Activated CD8-positive, alpha-beta memory T cell treated with anti-CD3 and anti-CD28 coated beads, Interleukin-2, amount 50 U/mL, for 48 hours (primary cell): ENCODE results near the gene TMCO4.
"Not testable (repeated sequence)": the region's sequence is repeated elsewhere in the genome, so short reads cannot be mapped to it uniquely, and the experiment has no call there.

Experiments used
- DNase-seq: peaks from one replicate; pipeline ENCODE4 v3.0.0-alpha.2; 2020

Gene TMCO4

GRCh38 chr1:19651141-19651737 lies 148.5 kb downstream of the TMCO4 start:
- peak; percentile 66 for DNase-seq

GRCh38 chr1:19650416-19651140 lies 149.1 kb downstream of the TMCO4 start:
- no peak for DNase-seq

GRCh38 chr1:19648689-19649088 lies 151.0 kb downstream of the TMCO4 start:
- DNase-seq: peak; percentile 52

- no peak for DNase-seq
These were observed 151.5 kb downstream of the TMCO4 start for GRCh38 chr1:19648239-19648638.

GRCh38 chr1:19647643-19648042 lies 152.1 kb downstream of the TMCO4 start:
- DNase-seq: no peak

GRCh38 chr1:19646377-19647319 lies 153.1 kb downstream of the TMCO4 start:
- DNase-seq: peak; percentile 57

GRCh38 chr1:19645411-19646251 lies 154.1 kb downstream of the TMCO4 start:
- DNase-seq: no peak

- peak; percentile 81 for DNase-seq
These were observed 154.9 kb downstream of the TMCO4 start for GRCh38 chr1:19644681-19645410.

GRCh38 chr1:19644395-19644680 lies 155.4 kb downstream of the TMCO4 start:
- DNase-seq: no peak

- peak; percentile 85 for DNase-seq
These were observed 155.9 kb downstream of the TMCO4 start, which contains the start of gene NBL1 for GRCh38 chr1:19643602-19644394. TSS of gene NBL1 (plus strand) at chr1:19644311. CDS start at chr1:19655031, 10,720 bp downstream.

GRCh38 chr1:19643121-19643520 lies 156.6 kb downstream of the TMCO4 start:
- DNase-seq: peak; percentile 52

- no peak for DNase-seq
These were observed 159.1 kb downstream of the TMCO4 start for GRCh38 chr1:19640363-19641316.

GRCh38 chr1:19639999-19640362 lies 159.7 kb downstream of the TMCO4 start:
- no peak for DNase-seq

GRCh38 chr1:19639228-19639627 lies 160.5 kb downstream of the TMCO4 start:
- not testable (repeated sequence) for DNase-seq

- no peak for DNase-seq
These were observed 162.1 kb downstream of the TMCO4 start for GRCh38 chr1:19637606-19638005.

GRCh38 chr1:19636749-19637148 lies 163.0 kb downstream of the TMCO4 start:
- DNase-seq: not testable (repeated sequence)

GRCh38 chr1:19636065-19636464 lies 163.7 kb downstream of the TMCO4 start:
- no peak for DNase-seq

- no peak for DNase-seq
These were observed 164.1 kb downstream of the TMCO4 start for GRCh38 chr1:19635646-19636045.

GRCh38 chr1:19635064-19635463 lies 164.7 kb downstream of the TMCO4 start:
- DNase-seq: not testable (repeated sequence)

GRCh38 chr1:19633106-19633505 lies 166.6 kb downstream of the TMCO4 start:
- DNase-seq: no peak
